ENCODE measurements around the gene GAK.

The GAK gene

GRCh38 chr4:893276-893994 is 38.7 kb downstream of the GAK start:
- no peak for TF ChIP-seq FOXP2 (optimal IDR thresholded peaks at IDR 0.05; ENCODE audit: borderline replicate concordance, extremely low read depth, extremely low read length, insufficient read depth)
- TF ChIP-seq POLR2AphosphoS5 (IDR thresholded peaks at IDR 0.05; ENCODE audit: low read depth, low read length): no peak
- TF ChIP-seq SIN3A (IDR thresholded peaks at IDR 0.05; ENCODE audit: borderline replicate concordance, insufficient read depth, low read length): no peak
- TF ChIP-seq TAF1 (IDR thresholded peaks at IDR 0.05; ENCODE audit: borderline replicate concordance, insufficient read depth, low read length): no peak
- TF ChIP-seq REST (IDR thresholded peaks at IDR 0.05; ENCODE audit: insufficient read depth in 1 of 2, low read depth in 2 of 2, low read length in 2 of 2): no peak

- no peak for TF ChIP-seq SIN3A (IDR thresholded peaks at IDR 0.05; ENCODE audit: borderline replicate concordance, insufficient read depth, low read length)
- TF ChIP-seq POLR2AphosphoS5 (IDR thresholded peaks at IDR 0.05; ENCODE audit: low read depth, low read length): no peak
- no peak for TF ChIP-seq FOXP2 (optimal IDR thresholded peaks at IDR 0.05; ENCODE audit: borderline replicate concordance, extremely low read depth, extremely low read length, insufficient read depth)
- no peak for TF ChIP-seq REST (IDR thresholded peaks at IDR 0.05; ENCODE audit: insufficient read depth in 1 of 2, low read depth in 2 of 2, low read length in 2 of 2)
- TF ChIP-seq TAF1 (IDR thresholded peaks at IDR 0.05; ENCODE audit: borderline replicate concordance, insufficient read depth, low read length): no peak
Measured at GRCh38 chr4:892780-893179, 39.3 kb downstream of the GAK start.

GRCh38 chr4:891747-892146 is 40.4 kb downstream of the GAK start:
- no peak for TF ChIP-seq REST (IDR thresholded peaks at IDR 0.05; ENCODE audit: insufficient read depth in 1 of 2, low read depth in 2 of 2, low read length in 2 of 2)

- TF ChIP-seq TAF1 (IDR thresholded peaks at IDR 0.05; ENCODE audit: borderline replicate concordance, insufficient read depth, low read length) (no peak), FOXP2 (optimal IDR thresholded peaks at IDR 0.05; ENCODE audit: borderline replicate concordance, extremely low read depth, extremely low read length, insufficient read depth) (no peak), POLR2AphosphoS5 (IDR thresholded peaks at IDR 0.05; ENCODE audit: low read depth, low read length) (no peak), SIN3A (IDR thresholded peaks at IDR 0.05; ENCODE audit: borderline replicate concordance, insufficient read depth, low read length) (no peak), REST (IDR thresholded peaks at IDR 0.05; ENCODE audit: insufficient read depth in 1 of 2, low read depth in 2 of 2, low read length in 2 of 2) (no peak)
Measured at GRCh38 chr4:890036-890695, 42.0 kb downstream of the GAK start.
